Measurements from ENCODE around the gene GPC3.

GRCh38 chrX:133576876-133577275 is 408.5 kb downstream of the GPC3 start:
- TF ChIP-seq CTCF (IDR thresholded peaks at IDR 0.05) (no peak), ZFX (IDR thresholded peaks at IDR 0.05; ENCODE audit: borderline replicate concordance) (no peak)
